GM12875 (cell line): ENCODE results near the gene PRDM8.
"Not testable (repeated sequence)": the region's sequence is repeated elsewhere in the genome, so short reads cannot be mapped to it uniquely, and the experiment has no call there.

ENCODE experiments used
- H3K4me3 ChIP-seq: one replicate; pipeline ENCODE4 v1.5.1; 2011; ENCODE audit warnings: low read depth, low read length, control low read depth
- TF ChIP-seq, protein P1 (sequence below): IDR thresholded peaks from 2 replicates; pipeline ENCODE4 v1.5.1; 2011; ENCODE audit warnings: low read depth, mild to moderate bottlenecking, control low read depth, inconsistent platforms, low read length, moderate library complexity, borderline replicate concordance; ENCODE audit not compliant: insufficient read depth

Gene PRDM8

DNA sequence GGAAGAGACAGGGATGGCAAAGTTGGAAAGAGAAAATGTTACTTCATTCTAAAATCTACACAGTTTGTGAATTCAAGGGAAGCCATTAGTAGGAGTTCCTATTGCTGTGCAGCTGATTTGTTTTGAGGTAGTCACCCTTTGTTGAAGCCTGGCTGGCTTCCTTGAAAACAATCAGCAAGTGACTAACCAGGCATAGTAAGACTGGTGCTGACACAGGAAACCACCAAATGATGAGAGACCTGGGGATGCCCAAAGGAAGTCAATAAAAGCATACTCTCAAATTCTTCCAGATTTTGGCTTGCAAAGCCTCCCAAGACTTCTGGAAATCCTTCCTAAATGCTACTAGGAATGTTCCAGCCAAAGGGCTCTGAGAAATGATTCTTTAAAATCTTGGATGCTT is 23.9 kb upstream of the PRDM8 start:
- TF ChIP-seq, protein P1, sequence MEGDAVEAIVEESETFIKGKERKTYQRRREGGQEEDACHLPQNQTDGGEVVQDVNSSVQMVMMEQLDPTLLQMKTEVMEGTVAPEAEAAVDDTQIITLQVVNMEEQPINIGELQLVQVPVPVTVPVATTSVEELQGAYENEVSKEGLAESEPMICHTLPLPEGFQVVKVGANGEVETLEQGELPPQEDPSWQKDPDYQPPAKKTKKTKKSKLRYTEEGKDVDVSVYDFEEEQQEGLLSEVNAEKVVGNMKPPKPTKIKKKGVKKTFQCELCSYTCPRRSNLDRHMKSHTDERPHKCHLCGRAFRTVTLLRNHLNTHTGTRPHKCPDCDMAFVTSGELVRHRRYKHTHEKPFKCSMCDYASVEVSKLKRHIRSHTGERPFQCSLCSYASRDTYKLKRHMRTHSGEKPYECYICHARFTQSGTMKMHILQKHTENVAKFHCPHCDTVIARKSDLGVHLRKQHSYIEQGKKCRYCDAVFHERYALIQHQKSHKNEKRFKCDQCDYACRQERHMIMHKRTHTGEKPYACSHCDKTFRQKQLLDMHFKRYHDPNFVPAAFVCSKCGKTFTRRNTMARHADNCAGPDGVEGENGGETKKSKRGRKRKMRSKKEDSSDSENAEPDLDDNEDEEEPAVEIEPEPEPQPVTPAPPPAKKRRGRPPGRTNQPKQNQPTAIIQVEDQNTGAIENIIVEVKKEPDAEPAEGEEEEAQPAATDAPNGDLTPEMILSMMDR, result no peak
- no peak overlapping the region for H3K4me3 ChIP-seq

DNA sequence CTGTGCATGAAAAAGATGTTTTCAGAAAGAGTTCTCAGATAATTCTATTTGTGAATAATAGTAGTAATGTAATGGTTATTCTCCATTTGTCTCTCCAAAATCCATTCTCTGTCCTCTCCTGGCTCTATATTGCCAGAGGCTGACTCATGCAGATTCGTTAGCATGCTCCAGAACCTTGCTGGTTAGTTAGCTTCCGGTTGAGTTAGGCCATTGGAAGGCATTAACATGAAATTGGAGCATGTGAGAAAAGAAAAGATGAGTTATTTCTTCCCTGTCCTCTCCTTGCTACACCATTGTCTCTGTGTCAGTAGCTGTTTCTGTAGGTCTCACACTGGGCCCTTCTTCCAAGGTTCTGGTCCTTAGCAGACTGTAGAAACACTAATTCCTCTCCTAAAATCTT is 23.5 kb upstream of the PRDM8 start:
- no peak overlapping the region for H3K4me3 ChIP-seq
- TF ChIP-seq, protein P1, result no peak

DNA sequence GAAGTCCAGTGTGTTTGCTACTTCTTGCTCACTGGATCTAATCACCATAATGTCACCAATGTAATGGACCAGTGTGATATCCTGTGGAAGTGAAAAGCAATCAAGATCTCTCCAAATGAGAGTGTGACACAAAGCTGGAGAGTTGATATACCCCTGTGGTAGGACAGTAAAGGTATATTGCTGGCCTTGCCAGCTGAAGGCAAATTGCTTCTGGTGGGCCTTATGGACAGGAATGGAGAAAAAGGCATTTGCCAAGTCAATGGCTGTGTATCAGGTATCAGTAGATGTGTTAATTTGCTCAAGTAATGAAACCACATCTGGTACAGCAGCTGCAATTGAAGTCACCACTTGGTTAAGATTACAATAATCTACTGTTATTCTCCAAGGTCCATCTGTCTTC is 19.5 kb upstream of the PRDM8 start:
- not testable (repeated sequence) for H3K4me3 ChIP-seq

DNA sequence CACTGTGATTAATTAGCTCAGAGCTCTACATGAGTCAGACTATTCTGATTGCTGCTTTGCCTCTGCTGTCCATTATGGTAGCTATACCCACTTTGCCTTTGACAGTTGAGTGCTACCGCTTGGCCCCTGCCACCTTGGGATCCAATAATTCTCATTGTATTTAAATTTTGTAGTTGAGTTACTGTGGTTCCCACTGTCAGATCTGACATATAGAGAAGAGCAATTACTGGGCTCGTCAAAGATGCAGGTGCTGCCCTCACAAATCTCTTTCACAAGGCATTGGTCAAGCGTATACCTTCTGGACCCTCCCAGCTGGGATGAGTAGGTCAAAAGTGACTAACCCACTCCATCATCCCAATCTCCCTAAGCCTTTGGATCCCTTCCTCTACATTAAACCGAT is 18.3 kb upstream of the PRDM8 start:
- TF ChIP-seq, protein P1, result no peak
- no peak overlapping the region for H3K4me3 ChIP-seq

DNA sequence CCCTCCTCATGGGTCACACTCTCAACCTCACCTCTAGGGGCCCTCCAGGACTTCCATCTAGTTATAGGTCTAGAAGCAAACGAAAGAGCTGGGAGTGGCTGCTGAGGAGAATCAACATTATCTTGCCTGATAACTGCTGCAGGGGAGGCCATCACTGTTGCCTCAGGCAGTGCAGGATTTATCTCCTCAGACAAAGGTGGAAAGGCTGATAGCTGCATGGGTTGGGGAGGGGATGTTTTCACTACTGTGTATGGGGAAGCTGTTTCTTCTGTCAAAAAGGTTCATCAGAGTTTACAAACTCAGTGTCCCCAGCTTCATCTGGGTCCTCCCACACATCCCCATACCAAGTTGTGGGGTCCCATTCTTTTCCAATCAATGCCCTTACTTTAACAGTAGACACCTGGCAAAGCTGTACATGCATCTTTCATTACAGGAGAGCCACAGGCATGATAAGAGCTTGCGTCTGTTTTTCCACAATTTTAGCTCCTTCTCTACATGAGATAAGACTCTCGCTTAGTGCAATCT is 17.6 kb upstream of the PRDM8 start:
- no peak overlapping the region for H3K4me3 ChIP-seq
- TF ChIP-seq, protein P1, result no peak

DNA sequence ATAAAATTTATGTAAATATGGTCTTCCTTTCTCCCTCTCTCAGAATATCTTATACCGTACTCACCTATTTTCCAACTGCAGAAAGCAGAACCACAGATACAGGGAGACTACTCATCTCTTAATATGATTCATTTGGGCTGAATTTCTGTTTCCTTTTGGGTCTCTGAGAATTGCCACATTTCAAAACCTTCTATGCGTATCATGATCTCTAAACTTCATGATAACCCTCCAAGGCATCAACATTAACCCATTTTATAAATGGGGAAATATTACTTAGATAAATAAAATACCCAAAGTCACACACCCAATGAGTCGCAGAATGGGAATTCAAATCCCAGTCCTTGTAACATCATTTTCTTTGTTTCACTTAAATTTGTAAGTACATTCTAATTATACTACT is 16.6 kb upstream of the PRDM8 start:
- no peak overlapping the region for H3K4me3 ChIP-seq
- TF ChIP-seq, protein P1, result no peak

DNA sequence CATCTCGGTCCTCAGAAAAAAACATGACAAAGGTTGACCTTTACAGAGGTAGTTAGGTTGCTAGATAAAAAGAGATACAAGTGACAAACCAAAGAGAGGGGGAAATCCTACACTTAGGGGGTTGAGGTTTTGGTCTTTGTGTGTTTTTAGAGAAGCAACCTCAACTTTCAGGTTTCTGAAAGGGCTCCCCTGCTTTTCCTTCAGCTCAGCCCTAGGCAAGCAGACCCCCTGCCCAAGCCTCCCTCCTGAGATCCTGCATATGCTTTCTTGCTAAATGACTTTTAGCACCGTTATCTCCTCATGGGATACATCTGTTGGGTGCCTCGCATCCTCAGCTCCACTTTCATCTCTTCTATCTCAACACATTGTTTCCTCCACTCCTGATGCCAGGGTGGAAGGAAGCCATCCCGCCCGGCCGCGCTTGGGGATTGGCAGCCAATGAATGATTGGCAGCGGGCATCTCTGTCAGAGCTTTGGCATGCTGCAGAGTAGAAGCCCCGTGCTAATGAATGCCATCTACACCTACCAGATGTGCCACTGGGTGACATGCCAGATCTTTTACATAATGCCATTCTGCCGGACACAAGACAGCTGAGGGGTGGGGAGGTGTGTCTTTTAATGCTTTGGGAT is 15.0 kb upstream of the PRDM8 start:
- TF ChIP-seq, protein P1, result no peak
- H3K4me3 ChIP-seq, result no peak overlapping the region
